ENCODE measurements around the gene GRHPR. TPM values are rescaled to one million over a fixed set of nuclear protein-coding genes. Genes with fewer than 3 reads are reported as not detected.

Gene GRHPR
- polyA plus RNA-seq, 1 donor from 2014 or later: 128 TPM

DNA sequence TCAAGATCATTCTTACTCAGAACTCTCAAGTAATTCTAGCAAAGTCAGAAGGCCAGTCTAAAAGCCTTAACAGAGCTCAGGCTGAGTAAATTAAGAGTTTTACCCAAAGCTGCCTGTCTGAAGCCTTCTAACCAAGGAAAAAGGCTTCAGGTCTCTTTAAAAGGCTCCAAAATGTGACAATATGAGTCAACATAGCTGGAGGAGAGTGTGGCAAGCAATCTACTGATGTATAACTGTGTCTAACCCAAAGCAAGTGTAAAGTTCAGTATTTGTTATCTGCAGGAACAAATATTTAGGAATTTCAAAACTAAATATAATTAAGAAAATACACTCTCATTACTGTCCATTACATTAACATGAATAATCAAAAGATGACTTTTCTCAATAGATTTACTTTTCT, 31.7 kb downstream of the GRHPR start:
- no peaks in the 10 kb centered on the region for H4K20me1 ChIP-seq (ENCODE audit: insufficient read depth)
- H3K9me3 ChIP-seq (ENCODE audit: low read length): no peaks in the 10 kb centered on the region

DNA sequence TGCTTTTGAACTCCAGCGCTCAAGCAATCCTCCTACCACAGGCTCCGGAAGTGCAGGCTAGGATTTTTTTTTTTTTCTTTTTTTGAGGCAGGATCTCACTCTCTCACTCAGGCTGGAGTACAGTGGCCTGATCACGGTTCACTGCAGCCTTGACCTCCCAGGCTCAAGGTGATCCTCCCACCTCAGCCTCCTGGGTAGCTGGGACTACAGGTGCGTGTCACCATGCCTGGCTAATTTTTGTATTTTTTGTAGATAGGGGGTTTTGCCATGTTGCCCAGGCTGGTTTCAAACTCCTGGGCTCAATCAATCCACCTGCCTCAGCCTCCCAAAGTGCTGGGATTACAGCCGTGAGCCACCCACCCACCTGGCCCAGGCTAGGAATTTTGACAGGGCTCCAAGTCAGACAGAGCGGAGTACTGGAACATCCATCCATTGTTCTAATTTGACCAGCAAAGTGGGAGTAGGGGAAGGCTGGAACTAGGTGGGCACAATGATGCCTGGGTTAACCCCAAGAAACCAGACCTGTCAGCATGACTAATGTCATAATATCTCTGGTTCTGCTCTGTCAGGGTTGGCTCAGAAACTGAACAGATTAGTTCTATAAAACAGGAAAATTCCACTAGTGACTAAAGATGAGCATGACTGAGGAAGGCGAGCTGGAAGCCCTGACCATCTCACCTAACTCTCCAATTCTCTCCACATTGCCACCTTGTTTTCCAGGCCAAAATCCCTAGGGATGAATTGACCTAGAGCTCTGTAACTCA, 33.6 kb downstream of the GRHPR start:
- H3F3A ChIP-seq (ENCODE audit: insufficient read depth, low read length, poor library complexity, severe bottlenecking): no peaks in the 10 kb centered on the region
- no peaks in the 10 kb centered on the region for H3K9me2 ChIP-seq (ENCODE audit: insufficient read depth, low read length)
- peaks cover 45% of the 10 kb centered on the region for H3K79me2 ChIP-seq (replicated peaks; ENCODE audit: insufficient read depth, low read length)
- H3K4me3 ChIP-seq (ENCODE audit: low read length): no peak overlapping the region
- H3K36me3 ChIP-seq (ENCODE audit: insufficient read depth, low read length): no peaks in the 10 kb centered on the region
- no peaks in the 10 kb centered on the region for H4K20me1 ChIP-seq (ENCODE audit: insufficient read depth)
- no peak overlapping the region for H2AFZ ChIP-seq (ENCODE audit: low read depth, low read length)
- H3K27ac ChIP-seq (ENCODE audit: low read length): no peak overlapping the region
- no peak overlapping the region for H3K9ac ChIP-seq (ENCODE audit: low read length)
- H3K9me3 ChIP-seq (ENCODE audit: low read length): no peaks in the 10 kb centered on the region
- TF ChIP-seq RAD21 (conservative IDR thresholded peaks at IDR 0.05) (no peak), EP300 (conservative IDR thresholded peaks at IDR 0.05; ENCODE audit: poor library complexity, severe bottlenecking) (no peak), EZH2 (IDR thresholded peaks at IDR 0.05; ENCODE audit: borderline replicate concordance, insufficient read depth, low read length, poor library complexity, severe bottlenecking) (no peak), MXI1 (conservative IDR thresholded peaks at IDR 0.05; ENCODE audit: poor library complexity, severe bottlenecking) (no peak), SMC3 (conservative IDR thresholded peaks at IDR 0.05; ENCODE audit: poor library complexity) (no peak), POLR2AphosphoS5 (IDR thresholded peaks at IDR 0.05) (no peak), TAF1 (IDR thresholded peaks at IDR 0.05; ENCODE audit: low read depth) (no peak)
- TF ChIP-seq, protein P1, sequence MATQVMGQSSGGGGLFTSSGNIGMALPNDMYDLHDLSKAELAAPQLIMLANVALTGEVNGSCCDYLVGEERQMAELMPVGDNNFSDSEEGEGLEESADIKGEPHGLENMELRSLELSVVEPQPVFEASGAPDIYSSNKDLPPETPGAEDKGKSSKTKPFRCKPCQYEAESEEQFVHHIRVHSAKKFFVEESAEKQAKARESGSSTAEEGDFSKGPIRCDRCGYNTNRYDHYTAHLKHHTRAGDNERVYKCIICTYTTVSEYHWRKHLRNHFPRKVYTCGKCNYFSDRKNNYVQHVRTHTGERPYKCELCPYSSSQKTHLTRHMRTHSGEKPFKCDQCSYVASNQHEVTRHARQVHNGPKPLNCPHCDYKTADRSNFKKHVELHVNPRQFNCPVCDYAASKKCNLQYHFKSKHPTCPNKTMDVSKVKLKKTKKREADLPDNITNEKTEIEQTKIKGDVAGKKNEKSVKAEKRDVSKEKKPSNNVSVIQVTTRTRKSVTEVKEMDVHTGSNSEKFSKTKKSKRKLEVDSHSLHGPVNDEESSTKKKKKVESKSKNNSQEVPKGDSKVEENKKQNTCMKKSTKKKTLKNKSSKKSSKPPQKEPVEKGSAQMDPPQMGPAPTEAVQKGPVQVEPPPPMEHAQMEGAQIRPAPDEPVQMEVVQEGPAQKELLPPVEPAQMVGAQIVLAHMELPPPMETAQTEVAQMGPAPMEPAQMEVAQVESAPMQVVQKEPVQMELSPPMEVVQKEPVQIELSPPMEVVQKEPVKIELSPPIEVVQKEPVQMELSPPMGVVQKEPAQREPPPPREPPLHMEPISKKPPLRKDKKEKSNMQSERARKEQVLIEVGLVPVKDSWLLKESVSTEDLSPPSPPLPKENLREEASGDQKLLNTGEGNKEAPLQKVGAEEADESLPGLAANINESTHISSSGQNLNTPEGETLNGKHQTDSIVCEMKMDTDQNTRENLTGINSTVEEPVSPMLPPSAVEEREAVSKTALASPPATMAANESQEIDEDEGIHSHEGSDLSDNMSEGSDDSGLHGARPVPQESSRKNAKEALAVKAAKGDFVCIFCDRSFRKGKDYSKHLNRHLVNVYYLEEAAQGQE (IDR thresholded peaks at IDR 0.05; ENCODE audit: borderline replicate concordance): no peak
- TF ChIP-seq, protein P2, sequence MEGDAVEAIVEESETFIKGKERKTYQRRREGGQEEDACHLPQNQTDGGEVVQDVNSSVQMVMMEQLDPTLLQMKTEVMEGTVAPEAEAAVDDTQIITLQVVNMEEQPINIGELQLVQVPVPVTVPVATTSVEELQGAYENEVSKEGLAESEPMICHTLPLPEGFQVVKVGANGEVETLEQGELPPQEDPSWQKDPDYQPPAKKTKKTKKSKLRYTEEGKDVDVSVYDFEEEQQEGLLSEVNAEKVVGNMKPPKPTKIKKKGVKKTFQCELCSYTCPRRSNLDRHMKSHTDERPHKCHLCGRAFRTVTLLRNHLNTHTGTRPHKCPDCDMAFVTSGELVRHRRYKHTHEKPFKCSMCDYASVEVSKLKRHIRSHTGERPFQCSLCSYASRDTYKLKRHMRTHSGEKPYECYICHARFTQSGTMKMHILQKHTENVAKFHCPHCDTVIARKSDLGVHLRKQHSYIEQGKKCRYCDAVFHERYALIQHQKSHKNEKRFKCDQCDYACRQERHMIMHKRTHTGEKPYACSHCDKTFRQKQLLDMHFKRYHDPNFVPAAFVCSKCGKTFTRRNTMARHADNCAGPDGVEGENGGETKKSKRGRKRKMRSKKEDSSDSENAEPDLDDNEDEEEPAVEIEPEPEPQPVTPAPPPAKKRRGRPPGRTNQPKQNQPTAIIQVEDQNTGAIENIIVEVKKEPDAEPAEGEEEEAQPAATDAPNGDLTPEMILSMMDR (IDR thresholded peaks at IDR 0.05; ENCODE audit: poor library complexity, severe bottlenecking): no peak
- H3K4me2 ChIP-seq (ENCODE audit: low read length): no peak overlapping the region
- no peaks in the 10 kb centered on the region for H3K27me3 ChIP-seq (ENCODE audit: insufficient read depth, low read depth, low read length)

More for the DNA sequence above, 31.7 kb downstream of the GRHPR start:
- Histone ChIP-seq H3K79me2 (replicated peaks; ENCODE audit: insufficient read depth, low read length) (peaks cover 34% of the 10 kb centered on the region), H3K9ac (ENCODE audit: low read length) (no peak overlapping the region), H2AFZ (ENCODE audit: low read depth, low read length) (no peak overlapping the region), H3K27ac (ENCODE audit: low read length) (no peak overlapping the region), H3K4me3 (ENCODE audit: low read length) (no peak overlapping the region), H3K36me3 (ENCODE audit: insufficient read depth, low read length) (no peaks in the 10 kb centered on the region), H3K27me3 (ENCODE audit: insufficient read depth, low read depth, low read length) (no peaks in the 10 kb centered on the region), H3K4me2 (ENCODE audit: low read length) (no peak overlapping the region), H3F3A (ENCODE audit: insufficient read depth, low read length, poor library complexity, severe bottlenecking) (no peaks in the 10 kb centered on the region), H3K9me2 (ENCODE audit: insufficient read depth, low read length) (no peaks in the 10 kb centered on the region)
- TF ChIP-seq TAF1 (IDR thresholded peaks at IDR 0.05; ENCODE audit: low read depth) (no peak), EZH2 (IDR thresholded peaks at IDR 0.05; ENCODE audit: borderline replicate concordance, insufficient read depth, low read length, poor library complexity, severe bottlenecking) (no peak), POLR2AphosphoS5 (IDR thresholded peaks at IDR 0.05) (no peak), SMC3 (conservative IDR thresholded peaks at IDR 0.05; ENCODE audit: poor library complexity) (no peak), EP300 (conservative IDR thresholded peaks at IDR 0.05; ENCODE audit: poor library complexity, severe bottlenecking) (no peak), MXI1 (conservative IDR thresholded peaks at IDR 0.05; ENCODE audit: poor library complexity, severe bottlenecking) (no peak)
- TF ChIP-seq, protein P1 (IDR thresholded peaks at IDR 0.05; ENCODE audit: borderline replicate concordance): no peak
